ENCODE measurements around the gene C11orf21. TPM values are rescaled to one million over a fixed set of nuclear protein-coding genes. Genes with fewer than 3 reads are reported as not detected.

Gene C11orf21
- total and polyA plus RNA-seq, 2 donors (not counting 1 experiment from before 2014, with no cell fraction given): under 0.01 TPM; not detected in 1

- Histone ChIP-seq H3K9ac (ENCODE audit: insufficient read depth, low read length) (no peak overlapping the region), H2AFZ (ENCODE audit: low read length) (no peak overlapping the region), H3K27me3 (ENCODE audit: control insufficient read depth, insufficient read depth, low read length) (no peaks in the 10 kb centered on the region), H3K79me2 (ENCODE audit: control insufficient read depth, insufficient read depth, low read length) (no peaks in the 10 kb centered on the region), H3K36me3 (ENCODE audit: control insufficient read depth, insufficient read depth, low read length) (no peaks in the 10 kb centered on the region), H3K4me3 (replicated peaks in 1 of 4; ENCODE audit: control extremely low read depth in 1 of 4, insufficient read depth in 1 of 4, low read depth in 3 of 4, low read length in 4 of 4) (no peak overlapping the region), H3K9me3 (ENCODE audit: control insufficient read depth, insufficient read depth, low read depth, low read length) (no peaks in the 10 kb centered on the region), H3K4me1 (ENCODE audit: control insufficient read depth, extremely low read depth, insufficient read depth, low read length) (no peaks in the 10 kb centered on the region), H3K4me2 (ENCODE audit: extremely low read depth, insufficient read depth, low read length) (no peak overlapping the region), H4K20me1 (ENCODE audit: control insufficient read depth, extremely low read depth, insufficient read depth, low read length) (no peaks in the 10 kb centered on the region), H3K27ac (ENCODE audit: insufficient read depth, low read length) (no peak overlapping the region)
- no peak for DNase-seq (ENCODE audit: low read depth in 2 of 2)
- TF ChIP-seq EZH2 (IDR thresholded peaks at IDR 0.05; ENCODE audit: low read length, missing control alignments) (no peak), CTCF (conservative IDR thresholded peaks at IDR 0.05 in 1 of 2, IDR thresholded peaks at IDR 0.05 in 1 of 2; ENCODE audit: low read depth in 1 of 2, low read length in 2 of 2) (no peak)
Measured at GRCh38 chr11:2247496-2247895, 54.2 kb downstream of the C11orf21 start.

Other genes starting within 250 kb of the C11orf21 start
- under 0.01 and 0.17 TPM in 2 replicates for gene IGF2, start 162.5 kb downstream of the C11orf21 start, total RNA-seq
- gene IGF2, start 162.5 kb downstream of the C11orf21 start, polyA plus RNA-seq: 0.03 and 0.08 TPM in 2 replicates
- gene INS, start 140.7 kb downstream of the C11orf21 start, total RNA-seq: not detected in 2 replicates
- gene INS, start 140.7 kb downstream of the C11orf21 start, polyA plus RNA-seq: not detected in 2 replicates
- gene TH, start 130.1 kb downstream of the C11orf21 start, total RNA-seq: 0.17 TPM in 1 of 2 replicates, not detected in the other
- gene TH, start 130.1 kb downstream of the C11orf21 start, polyA plus RNA-seq: not detected in 2 replicates
- not detected in 2 replicates for gene ASCL2, start 31.3 kb downstream of the C11orf21 start, total RNA-seq
- gene ASCL2, start 31.3 kb downstream of the C11orf21 start, polyA plus RNA-seq: not detected in 2 replicates
- 0.17 and 0.26 TPM in 2 replicates for gene TSPAN32, start 95 bp upstream of the C11orf21 start, total RNA-seq
- 0.05 TPM in 1 of 2 replicates, not detected in the other for gene TSPAN32, start 95 bp upstream of the C11orf21 start, polyA plus RNA-seq
- 289 and 438 TPM in 2 replicates for gene CD81, start 75.4 kb upstream of the C11orf21 start, total RNA-seq
- gene CD81, start 75.4 kb upstream of the C11orf21 start, polyA plus RNA-seq: 572 and 611 TPM in 2 replicates
- gene TSSC4, start 98.8 kb upstream of the C11orf21 start, total RNA-seq: 48.7 and 51.1 TPM in 2 replicates
- 8.8 and 10.9 TPM in 2 replicates for gene TSSC4, start 98.8 kb upstream of the C11orf21 start, polyA plus RNA-seq
- not detected in 2 replicates for gene TRPM5, start 142.6 kb upstream of the C11orf21 start, total RNA-seq
- gene TRPM5, start 142.6 kb upstream of the C11orf21 start, polyA plus RNA-seq: not detected in 2 replicates
- not detected in 2 replicates for gene KCNQ1, start 143.1 kb upstream of the C11orf21 start, total RNA-seq
- gene KCNQ1, start 143.1 kb upstream of the C11orf21 start, polyA plus RNA-seq: not detected in 2 replicates